T-helper 17 cell (primary cell): ENCODE results near the gene BCL2. TPM values are rescaled to one million over a fixed set of nuclear protein-coding genes. Genes with fewer than 3 reads are reported as not detected.
A peak's percentile ranks its signal among the peaks of the same experiment; 100 is the strongest.

Experiments
- ATAC-seq: fragments of 150-1000 bp; cut with Tn5 transposase; 2 replicates; pipeline ENCODE4 v1.10.0; 2021; ENCODE audit warnings: mild to moderate bottlenecking, moderate library complexity
- DNase-seq, 3 donors: peaks; one replicate each; pipeline versions ENCODE4 v3.0.0 to v3.0.0-alpha.2; 2020 to 2021
- H3K9me3 ChIP-seq: one replicate; pipeline ENCODE4 v1.7.0; 2013; ENCODE audit warnings: low read length, mild to moderate bottlenecking; ENCODE audit not compliant: control insufficient read depth, poor library complexity, severe bottlenecking
- H3K27ac Mint-ChIP-seq: one replicate; pipeline ENCODE4 v1.8.0; 2022; ENCODE audit warnings: mild to moderate bottlenecking, moderate library complexity, mixed read lengths
- H3K27me3 Mint-ChIP-seq: one replicate; pipeline ENCODE4 v1.8.0; 2022; ENCODE audit warnings: mixed read lengths
- H3K36me3 Mint-ChIP-seq: one replicate; pipeline ENCODE4 v1.8.0; 2022; ENCODE audit warnings: low read depth, mixed read lengths
- H3K4me1 Mint-ChIP-seq: one replicate; pipeline ENCODE4 v1.8.0; 2022; ENCODE audit warnings: mild to moderate bottlenecking, mixed read lengths
- H3K4me3 Mint-ChIP-seq: one replicate; pipeline ENCODE4 v1.8.0; 2022; ENCODE audit warnings: mild to moderate bottlenecking, moderate library complexity, mixed read lengths
- total RNA-seq, 4 donors: library from RNA in 2 of 4; stranded (reverse) in 2 of 4; gene quantifications; one replicate each; pipeline ENCODE4 v1.2.3 and lab custom pipeline; 2022 to 2026

BCL2 gene
- total RNA-seq, 2 donors from 2014 or later = 134 to 136 TPM

DNA sequence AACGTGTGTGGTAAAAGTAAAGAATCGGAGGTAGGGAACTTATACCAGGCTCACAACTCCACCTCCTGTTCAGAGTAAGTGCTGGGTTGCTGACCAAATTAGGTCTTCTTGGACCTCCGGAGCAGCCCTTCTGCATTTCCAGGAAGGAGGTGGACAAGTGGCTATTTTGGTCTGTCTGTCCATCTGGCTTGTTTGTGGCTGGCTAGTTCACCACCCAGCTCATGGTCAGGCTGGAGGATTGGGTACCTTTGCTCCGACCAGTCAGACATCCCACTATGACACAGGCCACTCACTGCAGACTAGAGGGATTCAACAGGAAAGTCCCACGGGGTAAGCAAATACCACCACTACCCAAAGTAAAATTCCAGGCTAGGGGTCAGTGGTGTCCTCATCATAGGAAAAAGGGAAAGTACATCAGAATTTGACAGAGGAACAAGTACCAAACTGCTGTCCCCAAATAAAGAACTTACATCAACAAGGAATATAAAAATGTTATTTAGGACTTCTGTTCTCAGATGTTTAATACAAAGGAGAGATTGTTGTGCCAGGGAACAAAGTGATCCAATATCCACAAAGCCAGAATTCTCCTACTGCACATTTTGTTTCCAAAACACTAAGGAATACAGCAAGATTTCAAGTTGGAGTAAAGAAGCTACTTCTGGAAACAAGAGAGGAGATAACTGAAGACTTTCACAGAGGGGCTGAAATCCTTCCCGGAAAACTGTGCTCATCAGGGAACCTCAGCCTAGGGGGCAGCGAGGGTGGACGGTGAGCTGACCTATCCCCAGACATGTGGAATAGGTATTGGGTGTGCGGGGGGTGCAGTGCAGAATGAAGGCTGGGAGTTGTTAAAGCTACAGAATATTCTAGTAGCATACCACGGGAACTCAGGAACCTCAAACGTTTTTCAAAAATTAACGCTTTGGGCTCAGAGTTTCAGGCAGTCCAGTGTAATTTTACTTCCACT, 56.9 kb downstream of the BCL2 start:
- ATAC-seq = no peak
- peaks cover 67% of the 10 kb centered on the region for H3K4me1 Mint-ChIP-seq
- peaks cover 8% of the 10 kb centered on the region for H3K36me3 Mint-ChIP-seq
- DNase-seq = no peak
- peak overlapping the region; percentile 72 for H3K27ac Mint-ChIP-seq
- no peaks in the 10 kb centered on the region for H3K9me3 ChIP-seq
- H3K4me3 Mint-ChIP-seq = no peak overlapping the region
- no peaks in the 10 kb centered on the region for H3K27me3 Mint-ChIP-seq

DNA sequence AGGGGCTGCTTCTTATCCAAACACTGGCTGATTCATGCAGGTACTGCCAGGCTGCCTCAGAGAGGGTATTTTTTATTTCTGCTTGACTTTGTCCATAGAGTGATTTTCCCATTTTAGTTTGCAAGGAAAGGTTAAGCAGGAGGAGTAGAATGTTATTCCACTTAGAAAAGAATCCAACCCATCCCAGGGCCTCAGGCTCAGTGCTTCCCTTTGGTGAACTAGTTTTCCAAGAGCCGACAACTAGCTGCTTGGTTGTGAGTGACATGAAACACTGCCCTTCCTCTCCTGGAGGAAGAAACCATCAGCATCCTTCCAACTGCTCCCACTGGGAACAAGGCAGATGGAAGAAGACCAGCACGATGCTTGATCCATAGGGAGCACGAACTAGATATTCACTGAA, 58.5 kb downstream of the BCL2 start:
- Mint-ChIP-seq H3K27me3 (no peaks in the 10 kb centered on the region), H3K27ac (peak overlapping the region; percentile 87), H3K36me3 (peaks cover 7% of the 10 kb centered on the region), H3K4me3 (no peak overlapping the region), H3K4me1 (peaks cover 63% of the 10 kb centered on the region)
- no peak for ATAC-seq
- no peaks in the 10 kb centered on the region for H3K9me3 ChIP-seq
- no peak for DNase-seq

DNA sequence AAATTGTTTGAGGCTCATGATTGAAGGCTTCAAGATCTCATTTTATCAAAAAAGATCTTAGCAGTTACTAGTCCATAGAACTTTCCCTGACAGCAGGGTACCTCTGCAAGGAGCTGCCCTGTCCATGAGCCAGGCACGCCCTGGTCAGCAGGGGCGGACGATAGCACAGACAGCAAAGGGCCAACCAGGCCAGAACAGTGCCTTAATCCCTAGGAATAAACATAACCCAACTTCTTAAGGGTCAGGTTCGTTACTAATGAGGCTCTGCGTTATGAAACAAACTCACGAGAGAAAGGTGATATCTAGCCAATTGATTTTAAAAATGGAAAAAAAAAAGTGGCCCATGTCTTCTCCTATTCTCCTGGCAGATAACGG, 59.2 kb downstream of the BCL2 start:
- no peaks in the 10 kb centered on the region for H3K9me3 ChIP-seq
- no peak overlapping the region for H3K4me3 Mint-ChIP-seq
- no peak for ATAC-seq
- peaks cover 7% of the 10 kb centered on the region for H3K36me3 Mint-ChIP-seq
- H3K27me3 Mint-ChIP-seq = no peaks in the 10 kb centered on the region
- peak overlapping the region; percentile 87 for H3K27ac Mint-ChIP-seq
- H3K4me1 Mint-ChIP-seq = peaks cover 60% of the 10 kb centered on the region
- DNase-seq = no peak

DNA sequence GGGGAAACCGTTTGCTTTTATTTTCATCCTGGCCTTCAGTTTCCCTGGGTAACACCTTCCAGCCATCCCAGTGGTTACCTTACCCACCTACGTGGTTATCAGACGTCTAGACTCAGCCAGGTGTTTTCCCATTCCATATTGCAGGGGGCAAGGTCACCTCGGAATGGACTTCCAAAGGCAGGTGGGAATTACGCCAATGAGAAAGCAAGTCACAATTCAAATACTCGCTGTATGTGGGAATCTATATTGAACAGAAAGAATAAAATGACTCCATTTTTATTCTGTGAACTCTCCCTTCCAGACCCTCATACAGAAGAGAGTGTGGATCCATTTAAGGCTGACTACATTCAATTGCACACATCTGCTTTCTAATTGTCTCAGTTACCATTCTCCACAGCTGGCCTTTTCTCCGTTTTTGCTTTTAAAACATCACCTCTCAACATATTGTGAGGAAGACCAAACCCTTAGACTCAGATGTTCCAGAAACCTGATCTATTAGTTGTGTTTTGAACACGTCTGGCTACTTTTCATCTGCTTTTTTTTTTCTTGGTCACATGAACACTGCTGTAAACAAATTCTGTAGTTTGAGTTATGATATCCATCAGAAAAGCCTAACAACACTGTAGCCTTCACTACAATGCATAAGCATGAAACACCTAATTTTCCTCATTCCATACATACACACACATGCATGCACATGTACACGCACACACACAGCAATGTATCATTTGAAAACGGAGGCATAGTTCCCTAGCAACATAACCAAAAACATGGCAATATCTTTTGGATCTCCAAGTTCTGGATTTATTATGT, 59.8 kb downstream of the BCL2 start:
- ATAC-seq = no peak
- H3K27ac Mint-ChIP-seq = peak overlapping the region; percentile 87
- H3K4me3 Mint-ChIP-seq = peak overlapping the region; percentile 21
- DNase-seq = no peak
- H3K36me3 Mint-ChIP-seq = peaks cover 5% of the 10 kb centered on the region
- no peaks in the 10 kb centered on the region for H3K9me3 ChIP-seq
- peaks cover 59% of the 10 kb centered on the region for H3K4me1 Mint-ChIP-seq
- no peaks in the 10 kb centered on the region for H3K27me3 Mint-ChIP-seq

DNA sequence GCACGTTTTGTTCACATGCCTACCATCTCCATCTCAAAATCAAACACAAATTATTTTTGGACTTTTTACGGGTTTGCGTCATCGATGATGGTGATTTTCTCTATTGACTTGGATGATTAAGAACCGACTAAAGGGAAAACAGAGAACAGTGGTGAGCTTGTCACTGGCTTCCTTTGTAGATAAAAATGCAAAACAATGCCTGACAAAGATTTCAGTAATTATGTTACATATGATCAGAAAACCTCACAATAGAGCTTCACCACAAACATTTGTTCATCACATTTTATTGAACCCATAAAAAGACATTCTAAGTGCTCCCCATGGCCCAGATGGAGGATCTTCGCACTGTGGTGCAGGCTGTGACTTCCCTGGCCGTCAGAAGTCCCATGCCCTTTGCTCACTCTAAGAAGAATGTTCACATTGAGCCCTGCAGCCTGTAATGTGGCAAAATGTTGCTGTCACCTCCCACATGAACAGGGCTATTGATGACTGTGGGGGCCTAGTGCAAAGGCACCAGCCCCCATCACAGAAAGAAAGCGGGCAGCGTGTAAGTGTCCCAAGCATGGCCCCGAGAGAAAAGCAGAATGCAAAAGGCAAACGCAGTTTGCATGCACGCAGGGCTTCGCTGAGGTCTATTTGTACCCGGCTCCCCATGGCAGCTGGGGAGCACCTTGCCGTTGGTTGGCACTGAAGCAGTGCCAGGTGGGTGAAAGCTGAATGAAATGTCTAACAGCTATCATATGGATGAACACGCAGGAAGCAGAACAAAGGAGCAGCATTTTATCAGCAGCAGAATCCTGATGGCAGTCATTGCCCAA, 60.6 kb downstream of the BCL2 start:
- Mint-ChIP-seq H3K27me3 (no peaks in the 10 kb centered on the region), H3K27ac (peak overlapping the region; percentile 87)

DNA sequence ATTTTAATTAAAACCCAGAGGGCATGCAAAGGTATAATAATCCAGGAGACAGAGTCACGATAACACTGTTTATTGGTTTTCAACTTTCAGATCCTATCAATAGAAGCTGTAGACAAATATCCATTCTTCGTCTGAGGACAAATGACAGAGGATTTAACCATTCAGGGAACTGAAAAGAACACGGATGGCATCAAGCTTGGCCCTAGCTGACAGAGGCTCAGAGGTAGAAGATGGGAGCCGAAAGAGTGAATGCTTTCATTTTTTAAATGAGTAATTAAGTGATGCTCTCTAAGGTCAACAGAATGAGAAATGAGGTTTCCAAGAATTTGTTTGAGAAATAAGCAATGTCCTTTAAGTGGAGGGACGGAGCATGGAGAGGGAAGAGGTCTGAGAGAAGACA, 62.1 kb downstream of the BCL2 start:
- DNase-seq (no peak), ATAC-seq (no peak)
- Mint-ChIP-seq H3K27ac (peak overlapping the region; percentile 87), H3K36me3 (peaks cover 10% of the 10 kb centered on the region), H3K27me3 (no peaks in the 10 kb centered on the region), H3K4me3 (peak overlapping the region; percentile 69), H3K4me1 (peaks cover 64% of the 10 kb centered on the region)
- H3K9me3 ChIP-seq = no peaks in the 10 kb centered on the region

More for the DNA sequence above, 60.6 kb downstream of the BCL2 start:
- ATAC-seq (no peak), DNase-seq (no peak)
- H3K36me3 Mint-ChIP-seq = peaks cover 7% of the 10 kb centered on the region
- H3K4me1 Mint-ChIP-seq = peaks cover 58% of the 10 kb centered on the region
- H3K4me3 Mint-ChIP-seq = peak overlapping the region; percentile 58
- no peaks in the 10 kb centered on the region for H3K9me3 ChIP-seq

DNA sequence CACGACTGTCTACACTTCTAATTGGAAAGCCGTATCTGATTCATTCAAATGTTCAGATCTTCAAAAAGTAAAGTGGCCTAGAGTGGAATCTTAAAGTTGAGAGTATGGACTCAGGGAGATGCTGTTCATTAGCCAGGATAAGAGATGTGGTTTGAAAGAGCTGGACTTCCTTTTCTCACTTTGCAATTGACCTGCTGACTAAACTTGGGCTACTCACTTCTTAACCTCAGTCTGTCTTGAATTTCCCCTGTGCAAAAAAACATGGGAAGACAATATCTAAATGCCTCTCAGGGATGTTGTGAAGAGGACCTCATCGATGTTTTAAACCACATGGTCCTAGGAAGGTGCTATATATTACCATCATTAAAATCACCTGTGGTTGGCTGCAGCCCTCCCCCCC, 64.1 kb downstream of the BCL2 start:
- H3K27ac Mint-ChIP-seq = peak overlapping the region; percentile 17
- H3K4me1 Mint-ChIP-seq = peaks cover 59% of the 10 kb centered on the region
- no peak overlapping the region for H3K4me3 Mint-ChIP-seq
- no peaks in the 10 kb centered on the region for H3K9me3 ChIP-seq
- H3K36me3 Mint-ChIP-seq = peaks cover 9% of the 10 kb centered on the region
- ATAC-seq (no peak), DNase-seq (no peak)
- no peaks in the 10 kb centered on the region for H3K27me3 Mint-ChIP-seq

DNA sequence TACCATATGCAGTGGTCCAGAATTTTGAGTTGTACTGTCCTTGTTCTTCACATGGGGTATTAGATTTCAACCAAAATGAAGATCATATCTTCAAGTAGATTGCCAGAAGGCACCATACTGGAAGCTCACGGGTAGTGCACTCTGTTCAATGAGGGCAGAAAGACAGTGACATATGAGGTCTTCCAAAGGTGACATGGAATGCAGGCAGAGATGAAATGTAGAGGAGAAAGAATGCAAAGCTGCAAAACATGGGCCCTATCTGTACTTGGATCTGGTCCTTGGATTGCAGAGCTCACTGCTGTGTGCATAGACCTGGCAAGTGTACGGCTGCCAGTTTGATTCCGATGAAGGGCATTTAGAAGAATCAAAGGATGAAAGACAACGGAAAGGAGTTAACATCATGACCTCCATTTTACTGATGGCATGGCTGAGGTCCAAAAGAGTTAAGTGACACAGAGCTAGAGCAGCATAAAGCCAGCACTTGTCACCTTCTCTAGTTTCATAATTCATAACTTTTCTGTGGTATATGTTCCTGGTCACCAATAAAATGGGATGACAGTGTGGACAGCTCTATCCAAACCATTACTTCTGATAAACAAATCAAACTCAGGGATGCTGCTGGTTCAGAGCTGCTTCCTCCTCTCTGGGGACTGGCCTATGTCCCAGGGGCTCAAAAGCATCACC, 64.7 kb downstream of the BCL2 start:
- H3K27ac Mint-ChIP-seq = peak overlapping the region; percentile 83
- no peaks in the 10 kb centered on the region for H3K27me3 Mint-ChIP-seq
- DNase-seq (no peak), ATAC-seq (no peak)
- no peak overlapping the region for H3K4me3 Mint-ChIP-seq
- H3K4me1 Mint-ChIP-seq = peaks cover 56% of the 10 kb centered on the region
- peaks cover 9% of the 10 kb centered on the region for H3K36me3 Mint-ChIP-seq
- no peaks in the 10 kb centered on the region for H3K9me3 ChIP-seq

DNA sequence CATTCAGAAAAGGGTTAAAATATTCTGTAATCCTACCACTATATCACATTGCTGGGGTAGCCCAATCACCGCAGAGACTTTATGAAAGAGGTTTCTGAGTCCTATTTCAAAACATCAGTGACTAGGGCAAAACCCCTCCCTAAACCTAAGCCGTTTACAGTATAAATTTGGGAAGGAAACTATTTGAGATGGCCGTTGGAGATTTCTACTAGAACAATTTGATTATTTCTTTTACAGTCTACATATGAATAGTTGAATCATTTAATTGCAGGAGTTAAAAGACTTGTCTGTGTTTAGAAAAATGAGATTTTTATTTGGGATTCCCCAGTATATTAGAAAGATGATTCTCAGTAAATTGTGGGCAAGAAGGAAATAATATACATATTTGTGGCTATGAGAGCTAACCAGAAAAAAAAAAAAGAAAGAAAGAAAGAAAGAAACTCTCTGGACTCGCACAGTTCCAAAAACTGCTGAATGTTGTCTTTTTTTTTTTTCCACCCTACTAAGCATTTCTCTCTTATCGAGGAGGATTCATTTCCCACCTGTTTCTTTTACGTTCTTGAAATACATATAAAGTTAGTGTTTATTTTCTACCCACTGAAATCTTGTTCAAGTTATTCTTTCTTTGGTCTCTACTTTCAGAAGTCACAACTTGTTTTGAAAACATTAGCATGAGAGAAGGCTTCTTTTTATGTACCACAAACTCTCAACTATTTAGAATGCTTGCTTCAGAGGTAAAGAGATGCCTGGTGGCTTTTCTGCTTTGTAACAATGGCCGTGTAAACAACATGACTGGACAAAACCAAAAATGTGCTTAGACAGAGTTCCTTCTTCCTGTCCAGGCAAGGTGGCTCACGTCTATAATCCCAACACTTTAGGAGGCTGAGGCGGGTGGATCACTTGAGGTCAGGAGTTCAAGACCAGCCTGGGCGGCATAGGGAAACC, 65.9 kb downstream of the BCL2 start:
- peak; percentile 71 for ATAC-seq
- H3K9me3 ChIP-seq = no peaks in the 10 kb centered on the region
- peak overlapping the region; percentile 74 for H3K4me3 Mint-ChIP-seq
- H3K36me3 Mint-ChIP-seq = peaks cover 9% of the 10 kb centered on the region
- no peaks in the 10 kb centered on the region for H3K27me3 Mint-ChIP-seq
- H3K27ac Mint-ChIP-seq = peak overlapping the region; percentile 83
- H3K4me1 Mint-ChIP-seq = peaks cover 51% of the 10 kb centered on the region
- DNase-seq = no peak

DNA sequence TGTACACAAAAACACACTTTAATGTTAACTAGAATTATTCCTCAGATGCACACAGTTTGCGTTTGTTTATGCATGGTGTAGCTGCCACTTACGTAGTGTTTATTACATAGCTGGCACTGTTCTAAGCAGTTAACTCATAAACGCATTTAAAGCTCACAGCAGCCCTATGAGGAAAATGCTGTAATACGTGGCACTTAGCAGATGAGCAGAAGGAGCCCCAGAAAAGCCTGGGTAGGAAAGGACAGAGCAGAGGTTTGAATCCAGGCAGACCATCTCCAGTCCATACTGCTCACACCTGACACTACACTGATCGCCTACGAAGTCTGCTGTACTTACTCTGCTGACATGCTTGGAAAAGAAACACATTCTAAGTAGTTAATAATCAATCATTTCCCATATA, 66.6 kb downstream of the BCL2 start:
- H3K9me3 ChIP-seq = no peaks in the 10 kb centered on the region
- ATAC-seq (no peak), DNase-seq (no peak)
- Mint-ChIP-seq H3K27me3 (no peaks in the 10 kb centered on the region), H3K36me3 (peaks cover 9% of the 10 kb centered on the region), H3K27ac (peak overlapping the region; percentile 83), H3K4me3 (peak overlapping the region; percentile 74), H3K4me1 (peaks cover 47% of the 10 kb centered on the region)

DNA sequence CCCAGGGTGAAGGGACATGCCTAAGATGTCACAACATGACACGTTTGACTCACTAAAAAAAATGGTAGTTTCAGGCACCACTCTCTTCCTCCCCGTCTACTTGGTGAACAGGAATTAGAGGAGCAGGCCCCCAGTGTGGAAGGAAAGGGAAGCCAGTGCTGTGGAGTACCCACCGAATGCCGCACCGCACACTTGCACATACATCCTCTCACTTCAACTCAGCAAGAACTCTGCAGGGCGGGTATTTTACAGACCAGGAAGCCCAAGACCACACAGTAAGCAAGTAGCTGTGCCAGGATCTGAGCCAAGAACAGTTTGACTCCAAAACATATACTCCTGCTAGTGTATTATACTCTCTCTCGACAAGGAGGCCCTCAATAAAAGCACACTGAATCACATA, 69.8 kb downstream of the BCL2 start:
- H3K27ac Mint-ChIP-seq = peak overlapping the region; percentile 16
- peaks cover 10% of the 10 kb centered on the region for H3K36me3 Mint-ChIP-seq
- H3K4me3 Mint-ChIP-seq = peak overlapping the region; percentile 39
- DNase-seq = no peak
- no peaks in the 10 kb centered on the region for H3K27me3 Mint-ChIP-seq
- H3K4me1 Mint-ChIP-seq = peaks cover 46% of the 10 kb centered on the region
- ATAC-seq = peak; percentile 60
- H3K9me3 ChIP-seq = no peaks in the 10 kb centered on the region
